ENCODE data around the gene TYW1.
"Not testable (repeated sequence)": the region's sequence is repeated elsewhere in the genome, so short reads cannot be mapped to it uniquely, and the experiment has no call there.

GRCh38 chr7:67154374-67154773, 157.7 kb downstream of the TYW1 start:
- not testable (repeated sequence) for TF ChIP-seq CTCF, POLR2A (IDR thresholded peaks at IDR 0.05)

Data from prostate gland (tissue), 2 donors.